ENCODE measurements around the gene GRM8.

The GRM8 gene

GRCh38 chr7:126774077-126774476 lies 478.7 kb downstream of the GRM8 start:
- Histone ChIP-seq H3K4me1 (ENCODE audit: insufficient read depth, low read length) (no peaks in the 10 kb centered on the region), H3K36me3 (ENCODE audit: insufficient read depth, low read length) (no peaks in the 10 kb centered on the region), H3K27ac (ENCODE audit: low read depth, low read length) (no peak overlapping the region), H3K9me3 (ENCODE audit: low read length) (no peaks in the 10 kb centered on the region), H3K27me3 (ENCODE audit: control insufficient read depth in 1 of 2, insufficient read depth in 2 of 2, low read length in 2 of 2) (no peaks in the 10 kb centered on the region), H3K9ac (ENCODE audit: low read length) (no peak overlapping the region), H3K4me3 (ENCODE audit: low read depth in 1 of 2, low read length in 2 of 2) (no peak overlapping the region)

- no peak overlapping the region for H3K4me3 ChIP-seq (ENCODE audit: low read depth in 1 of 2, low read length in 2 of 2)
- no peak overlapping the region for H3K27ac ChIP-seq (ENCODE audit: low read depth, low read length)
- H3K4me1 ChIP-seq (ENCODE audit: insufficient read depth, low read length) = no peaks in the 10 kb centered on the region
- no peaks in the 10 kb centered on the region for H3K27me3 ChIP-seq (ENCODE audit: control insufficient read depth in 1 of 2, insufficient read depth in 2 of 2, low read length in 2 of 2)
- H3K36me3 ChIP-seq (ENCODE audit: insufficient read depth, low read length) = no peaks in the 10 kb centered on the region
- H3K9ac ChIP-seq (ENCODE audit: low read length) = no peak overlapping the region
- no peaks in the 10 kb centered on the region for H3K9me3 ChIP-seq (ENCODE audit: low read length)
These were observed 483.9 kb downstream of the GRM8 start for GRCh38 chr7:126768836-126769235.

GRCh38 chr7:126760914-126761577 lies 491.7 kb downstream of the GRM8 start:
- Histone ChIP-seq H3K27me3 (ENCODE audit: control insufficient read depth in 1 of 2, insufficient read depth in 2 of 2, low read length in 2 of 2) (no peaks in the 10 kb centered on the region), H3K36me3 (ENCODE audit: insufficient read depth, low read length) (no peaks in the 10 kb centered on the region), H3K9me3 (ENCODE audit: low read length) (no peaks in the 10 kb centered on the region), H3K4me1 (ENCODE audit: insufficient read depth, low read length) (no peaks in the 10 kb centered on the region), H3K9ac (ENCODE audit: low read length) (no peak overlapping the region), H3K27ac (ENCODE audit: low read depth, low read length) (no peak overlapping the region), H3K4me3 (ENCODE audit: low read depth in 1 of 2, low read length in 2 of 2) (no peak overlapping the region)

GRCh38 chr7:126755381-126755780 lies 497.4 kb downstream of the GRM8 start:
- Histone ChIP-seq H3K27ac (ENCODE audit: low read depth, low read length) (no peak overlapping the region), H3K4me1 (ENCODE audit: insufficient read depth, low read length) (no peaks in the 10 kb centered on the region), H3K27me3 (ENCODE audit: control insufficient read depth in 1 of 2, insufficient read depth in 2 of 2, low read length in 2 of 2) (no peaks in the 10 kb centered on the region), H3K9me3 (ENCODE audit: low read length) (no peaks in the 10 kb centered on the region), H3K4me3 (ENCODE audit: low read depth in 1 of 2, low read length in 2 of 2) (no peak overlapping the region), H3K9ac (ENCODE audit: low read length) (no peak overlapping the region), H3K36me3 (ENCODE audit: insufficient read depth, low read length) (no peaks in the 10 kb centered on the region)

GRCh38 chr7:126750207-126750911 lies 502.4 kb downstream of the GRM8 start:
- H3K9ac ChIP-seq (ENCODE audit: low read length) = no peak overlapping the region
- no peaks in the 10 kb centered on the region for H3K36me3 ChIP-seq (ENCODE audit: insufficient read depth, low read length)
- H3K27ac ChIP-seq (ENCODE audit: low read depth, low read length) = no peak overlapping the region
- H3K4me1 ChIP-seq (ENCODE audit: insufficient read depth, low read length) = no peaks in the 10 kb centered on the region
- H3K4me3 ChIP-seq (ENCODE audit: low read depth in 1 of 2, low read length in 2 of 2) = no peak overlapping the region
- H3K9me3 ChIP-seq (ENCODE audit: low read length) = no peaks in the 10 kb centered on the region
- H3K27me3 ChIP-seq (ENCODE audit: control insufficient read depth in 1 of 2, insufficient read depth in 2 of 2, low read length in 2 of 2) = no peaks in the 10 kb centered on the region

GRCh38 chr7:126728967-126729366 lies 523.8 kb downstream of the GRM8 start:
- Histone ChIP-seq H3K27me3 (ENCODE audit: control insufficient read depth in 1 of 2, insufficient read depth in 2 of 2, low read length in 2 of 2) (no peaks in the 10 kb centered on the region), H3K9ac (ENCODE audit: low read length) (no peak overlapping the region), H3K36me3 (ENCODE audit: insufficient read depth, low read length) (no peaks in the 10 kb centered on the region), H3K9me3 (ENCODE audit: low read length) (no peaks in the 10 kb centered on the region), H3K4me3 (ENCODE audit: low read depth in 1 of 2, low read length in 2 of 2) (no peak overlapping the region), H3K4me1 (ENCODE audit: insufficient read depth, low read length) (no peaks in the 10 kb centered on the region), H3K27ac (ENCODE audit: low read depth, low read length) (no peak overlapping the region)

- Histone ChIP-seq H3K9me3 (ENCODE audit: low read length) (no peaks in the 10 kb centered on the region), H3K9ac (ENCODE audit: low read length) (no peak overlapping the region), H3K27ac (ENCODE audit: low read depth, low read length) (no peak overlapping the region), H3K4me3 (ENCODE audit: low read depth in 1 of 2, low read length in 2 of 2) (no peak overlapping the region), H3K27me3 (ENCODE audit: control insufficient read depth in 1 of 2, insufficient read depth in 2 of 2, low read length in 2 of 2) (no peaks in the 10 kb centered on the region), H3K36me3 (ENCODE audit: insufficient read depth, low read length) (no peaks in the 10 kb centered on the region), H3K4me1 (ENCODE audit: insufficient read depth, low read length) (no peaks in the 10 kb centered on the region)
These were observed 524.8 kb downstream of the GRM8 start for GRCh38 chr7:126727930-126728391.

GRCh38 chr7:126723966-126724544 lies 528.7 kb downstream of the GRM8 start:
- Histone ChIP-seq H3K27me3 (ENCODE audit: control insufficient read depth in 1 of 2, insufficient read depth in 2 of 2, low read length in 2 of 2) (no peaks in the 10 kb centered on the region), H3K9me3 (ENCODE audit: low read length) (no peaks in the 10 kb centered on the region), H3K4me3 (ENCODE audit: low read depth in 1 of 2, low read length in 2 of 2) (no peak overlapping the region)

GRCh38 chr7:126720232-126720631 lies 532.5 kb downstream of the GRM8 start:
- H3K36me3 ChIP-seq (ENCODE audit: insufficient read depth, low read length) = no peaks in the 10 kb centered on the region
- no peak overlapping the region for H3K4me3 ChIP-seq (ENCODE audit: low read depth in 1 of 2, low read length in 2 of 2)
- H3K4me1 ChIP-seq (ENCODE audit: insufficient read depth, low read length) = no peaks in the 10 kb centered on the region
- H3K27me3 ChIP-seq (ENCODE audit: control insufficient read depth in 1 of 2, insufficient read depth in 2 of 2, low read length in 2 of 2) = no peaks in the 10 kb centered on the region
- no peak overlapping the region for H3K27ac ChIP-seq (ENCODE audit: low read depth, low read length)
- H3K9ac ChIP-seq (ENCODE audit: low read length) = no peak overlapping the region
- H3K9me3 ChIP-seq (ENCODE audit: low read length) = no peaks in the 10 kb centered on the region

More at GRCh38 chr7:126723966-126724544, 528.7 kb downstream of the GRM8 start:
- Histone ChIP-seq H3K36me3 (ENCODE audit: insufficient read depth, low read length) (no peaks in the 10 kb centered on the region), H3K27ac (ENCODE audit: low read depth, low read length) (no peak overlapping the region), H3K4me1 (ENCODE audit: insufficient read depth, low read length) (no peaks in the 10 kb centered on the region), H3K9ac (ENCODE audit: low read length) (no peak overlapping the region)

- Histone ChIP-seq H3K9me3 (ENCODE audit: low read length) (no peaks in the 10 kb centered on the region), H3K9ac (ENCODE audit: low read length) (no peak overlapping the region), H3K36me3 (ENCODE audit: insufficient read depth, low read length) (no peaks in the 10 kb centered on the region), H3K27me3 (ENCODE audit: control insufficient read depth in 1 of 2, insufficient read depth in 2 of 2, low read length in 2 of 2) (no peaks in the 10 kb centered on the region), H3K27ac (ENCODE audit: low read depth, low read length) (no peak overlapping the region), H3K4me3 (ENCODE audit: low read depth in 1 of 2, low read length in 2 of 2) (no peak overlapping the region), H3K4me1 (ENCODE audit: insufficient read depth, low read length) (no peaks in the 10 kb centered on the region)
These were observed 534.3 kb downstream of the GRM8 start for GRCh38 chr7:126718419-126718818.

GRCh38 chr7:126716321-126716720 lies 536.4 kb downstream of the GRM8 start:
- no peaks in the 10 kb centered on the region for H3K4me1 ChIP-seq (ENCODE audit: insufficient read depth, low read length)
- H3K27ac ChIP-seq (ENCODE audit: low read depth, low read length) = no peak overlapping the region
- no peaks in the 10 kb centered on the region for H3K9me3 ChIP-seq (ENCODE audit: low read length)
- H3K4me3 ChIP-seq (ENCODE audit: low read depth in 1 of 2, low read length in 2 of 2) = no peak overlapping the region
- H3K36me3 ChIP-seq (ENCODE audit: insufficient read depth, low read length) = no peaks in the 10 kb centered on the region
- H3K9ac ChIP-seq (ENCODE audit: low read length) = no peak overlapping the region
- H3K27me3 ChIP-seq (ENCODE audit: control insufficient read depth in 1 of 2, insufficient read depth in 2 of 2, low read length in 2 of 2) = no peaks in the 10 kb centered on the region
